NCI-H524 treated with DMSO at 0.1 percent for 48 hours (cell line): ENCODE data around the gene SUSD3.
"Not testable (repeated sequence)": the region's sequence is repeated elsewhere in the genome, so short reads cannot be mapped to it uniquely, and the experiment has no call there.

Experiments used
- DNase-seq: peaks from one replicate; lab custom pipeline; 2025; lab: John Stamatoyannopoulos, UW

SUSD3 gene

GRCh38 chr9:93112116-93112863 lies 53.8 kb downstream of the SUSD3 start:
- DNase-seq, result no peak

- no peak for DNase-seq
Observed at GRCh38 chr9:93112864-93113389, 54.4 kb downstream of the SUSD3 start.

GRCh38 chr9:93114169-93114983 lies 55.9 kb downstream of the SUSD3 start:
- no peak for DNase-seq

DNA sequence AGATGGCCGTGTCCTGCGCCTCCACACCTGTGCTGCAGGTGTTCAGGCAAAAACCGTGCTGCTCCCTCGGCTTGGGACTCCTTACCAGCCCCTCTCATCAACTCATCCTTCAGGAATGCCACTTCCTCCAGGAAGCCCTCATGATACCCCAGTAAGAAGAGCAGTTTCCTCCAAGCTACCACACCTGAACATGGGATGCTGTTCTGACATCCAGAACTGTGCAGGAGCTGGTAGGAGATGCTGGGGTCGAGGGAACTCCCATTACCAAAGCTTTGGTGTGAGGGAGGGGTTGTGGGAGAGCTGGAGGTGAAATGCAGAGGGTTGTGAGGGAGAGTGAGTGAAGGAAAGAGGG lies 56.5 kb downstream of the SUSD3 start:
- DNase-seq, result no peak

DNA sequence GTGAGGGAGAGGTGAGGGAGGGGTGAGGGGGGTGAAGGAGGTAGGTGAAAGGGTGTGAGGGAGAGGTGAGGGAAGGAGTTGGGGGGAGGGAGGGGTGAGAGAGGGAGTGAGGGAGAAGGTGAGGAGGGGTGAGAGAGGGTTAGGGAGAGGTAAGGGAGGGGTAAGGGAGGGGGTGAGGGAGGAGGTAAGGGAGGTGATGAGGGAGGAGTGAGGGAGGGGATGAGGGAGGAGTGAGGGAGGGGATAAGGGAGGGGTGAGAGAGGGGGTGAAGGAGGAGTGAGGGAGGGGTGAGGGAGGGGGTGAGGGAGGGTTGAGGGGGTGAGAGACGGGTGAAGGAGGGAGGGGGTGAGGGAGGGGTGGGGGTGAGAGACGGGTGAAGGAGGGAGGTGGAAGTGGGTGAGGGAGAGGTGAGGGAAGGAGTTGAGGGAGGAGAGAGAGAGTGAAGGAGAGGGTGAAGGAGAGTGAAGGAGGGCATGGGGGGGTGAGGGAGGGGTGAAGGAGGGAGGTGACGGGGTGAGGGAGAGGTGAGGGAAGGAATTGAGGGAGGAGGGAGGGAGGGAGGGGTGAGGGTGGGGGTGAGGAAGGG lies 57.1 kb downstream of the SUSD3 start:
- DNase-seq, result no peak

DNA sequence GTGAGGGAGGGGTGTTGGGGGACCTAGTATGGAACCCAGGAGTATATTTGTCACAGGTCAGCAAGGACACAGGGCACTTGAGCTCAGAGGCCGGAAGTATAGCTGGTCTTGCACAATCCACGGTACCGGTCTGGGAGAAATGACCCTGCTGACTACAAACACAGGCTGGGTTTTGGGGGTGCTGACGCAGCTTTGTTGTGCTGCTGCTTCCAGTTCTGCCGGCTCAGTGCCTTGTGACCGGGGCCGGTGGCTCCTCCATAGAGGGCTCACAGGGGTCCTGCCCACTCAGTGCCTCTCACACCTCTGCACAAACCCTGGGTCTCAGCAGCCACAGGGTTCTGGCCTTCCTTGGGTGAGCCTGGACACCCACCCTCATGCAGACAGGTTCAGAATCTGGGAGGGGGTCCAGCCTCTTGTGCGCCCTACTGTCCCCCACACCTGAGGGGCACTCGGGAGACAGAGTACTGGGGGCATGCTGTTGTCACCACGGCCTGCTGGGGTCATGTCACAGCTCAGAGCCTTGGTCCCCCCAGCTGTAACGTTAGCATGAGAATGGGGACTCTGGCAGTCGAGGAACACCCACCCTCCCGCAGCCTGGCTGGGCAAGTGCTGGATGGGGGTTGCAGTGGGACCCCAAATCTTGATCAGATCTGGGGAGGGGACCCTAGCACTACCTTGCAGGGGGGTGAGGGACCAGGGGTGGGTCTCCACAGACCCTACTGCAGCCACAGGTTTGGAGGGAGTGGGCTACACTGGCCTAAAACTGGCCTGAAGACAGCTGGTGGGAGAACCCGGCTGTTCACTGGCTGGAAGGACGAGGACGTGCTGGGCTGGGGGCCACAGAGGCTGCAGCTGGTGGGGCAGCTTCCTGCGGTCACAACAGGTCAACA lies 57.8 kb downstream of the SUSD3 start:
- DNase-seq, result no peak

- DNase-seq, result not testable (repeated sequence)
Observed at GRCh38 chr9:93117521-93117920, 59.0 kb downstream of the SUSD3 start.

DNA sequence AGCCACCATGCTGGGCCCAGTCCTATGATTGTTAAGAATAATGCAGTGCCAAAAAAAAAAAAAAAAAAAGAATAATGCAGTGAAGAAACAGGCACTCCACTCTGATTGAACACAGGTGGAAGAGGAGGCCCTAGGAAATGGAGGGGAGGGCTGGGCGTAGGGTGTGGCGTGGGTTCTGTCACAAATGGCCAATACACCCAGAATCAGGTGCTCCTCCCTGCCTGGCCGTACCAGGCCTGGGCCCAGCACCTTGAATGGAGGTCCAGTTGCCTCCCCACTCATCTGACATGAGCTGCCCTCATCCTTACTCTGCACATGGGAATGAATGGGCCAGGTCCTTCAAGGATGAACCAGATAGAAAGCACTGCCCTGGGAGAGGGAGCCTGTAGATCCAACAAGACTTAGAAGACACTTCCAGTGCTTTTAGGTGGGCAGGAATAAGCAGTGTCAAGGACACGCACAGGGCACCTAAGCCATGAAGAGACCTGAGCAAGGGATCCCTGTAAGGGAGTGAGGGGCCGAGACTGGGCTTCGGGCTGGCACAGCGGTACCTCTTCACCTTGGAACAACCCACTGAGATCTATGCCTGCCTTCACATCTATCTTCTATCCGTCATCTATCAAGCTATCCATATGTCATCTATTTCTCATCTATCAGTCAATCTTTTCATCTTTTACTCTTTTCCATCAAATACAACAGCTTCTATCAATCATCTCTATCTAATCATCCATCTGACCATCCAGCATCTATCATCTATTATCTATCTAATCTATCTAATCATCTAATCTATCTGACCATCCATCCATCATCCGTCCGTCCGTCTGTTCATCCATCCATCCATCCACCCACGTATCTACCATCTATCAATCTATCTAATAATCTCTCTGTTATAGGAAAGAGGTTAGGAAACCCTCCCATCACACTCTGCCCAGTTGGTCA lies 59.7 kb downstream of the SUSD3 start:
- no peak for DNase-seq

GRCh38 chr9:93118863-93119702 lies 60.6 kb downstream of the SUSD3 start:
- DNase-seq, result no peak

GRCh38 chr9:93119703-93119952 lies 61.1 kb downstream of the SUSD3 start:
- DNase-seq, result no peak

DNA sequence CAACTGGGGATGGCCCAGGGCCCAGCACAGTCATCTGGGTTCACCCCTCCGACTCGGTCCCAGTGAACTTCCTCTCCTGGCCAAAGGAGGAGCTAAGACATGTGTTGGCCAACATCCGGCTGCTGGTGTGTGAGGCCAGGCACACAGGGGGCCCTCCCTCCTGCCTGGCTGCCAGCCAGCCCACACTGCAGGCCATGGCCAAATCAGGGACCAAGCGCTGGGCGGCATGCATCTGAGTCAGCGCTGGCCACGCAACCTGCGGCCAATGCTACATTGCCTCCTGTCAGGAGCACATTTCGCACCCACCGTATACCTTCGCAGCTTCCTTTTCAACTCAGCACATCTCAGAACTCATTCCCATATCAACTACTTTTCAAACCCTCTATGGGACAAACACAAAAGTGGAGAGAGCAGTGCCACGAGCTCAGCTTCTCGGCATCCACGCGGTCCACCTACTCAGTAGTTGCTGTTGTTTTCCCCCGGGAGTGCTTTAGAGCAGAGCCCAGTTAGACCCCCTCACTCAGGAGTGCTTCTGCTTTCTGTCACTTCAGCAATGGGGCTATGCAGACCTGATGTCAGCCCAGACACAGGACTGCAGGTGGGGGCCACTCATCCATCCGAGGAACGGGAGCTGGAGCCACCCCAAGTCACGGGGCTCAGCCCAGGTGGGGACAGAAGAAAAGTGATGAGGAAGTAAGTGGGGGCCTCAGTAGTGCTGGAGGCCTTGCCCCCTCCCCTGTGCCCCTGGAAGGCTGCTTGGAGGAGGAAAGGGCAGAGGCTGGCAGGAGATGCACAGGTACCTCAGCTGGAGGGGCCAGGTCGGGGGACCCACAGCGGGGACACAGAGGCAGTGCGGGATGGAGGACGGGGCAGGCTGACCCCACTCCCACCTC lies 61.7 kb downstream of the SUSD3 start:
- no peak for DNase-seq

- DNase-seq, result no peak
Observed at GRCh38 chr9:93120846-93121315, 62.4 kb downstream of the SUSD3 start.

- no peak for DNase-seq
Observed at GRCh38 chr9:93121316-93122241, 63.1 kb downstream of the SUSD3 start.

DNA sequence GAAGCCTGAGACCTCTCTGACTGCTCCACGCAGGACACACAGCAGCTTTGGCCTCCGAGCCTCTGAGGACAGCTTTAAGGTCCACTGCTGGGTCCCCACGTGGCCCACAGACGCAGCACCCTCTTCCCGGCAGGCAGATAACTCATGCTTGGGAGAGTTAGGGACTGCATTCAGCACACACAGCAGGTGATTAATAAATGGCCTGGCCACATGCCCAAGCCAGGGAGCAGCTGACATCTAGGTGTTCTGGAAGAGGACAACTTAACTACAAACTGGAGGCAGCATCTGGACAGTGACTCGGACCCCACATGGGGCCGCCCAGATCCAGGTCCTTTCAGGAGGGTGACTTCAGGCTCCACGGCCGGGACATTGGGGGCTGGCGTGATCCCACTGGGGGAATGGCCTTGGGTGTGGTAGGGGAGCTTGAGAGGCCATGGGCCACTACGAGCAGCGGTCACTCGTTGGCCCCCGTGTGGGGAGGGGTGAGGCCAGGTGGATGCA lies 64.3 kb downstream of the SUSD3 start:
- DNase-seq, result no peak

- no peak for DNase-seq
Observed at GRCh38 chr9:93123561-93124283, 65.2 kb downstream of the SUSD3 start.

- no peak for DNase-seq
Observed at GRCh38 chr9:93124793-93125192, 66.3 kb downstream of the SUSD3 start.

DNA sequence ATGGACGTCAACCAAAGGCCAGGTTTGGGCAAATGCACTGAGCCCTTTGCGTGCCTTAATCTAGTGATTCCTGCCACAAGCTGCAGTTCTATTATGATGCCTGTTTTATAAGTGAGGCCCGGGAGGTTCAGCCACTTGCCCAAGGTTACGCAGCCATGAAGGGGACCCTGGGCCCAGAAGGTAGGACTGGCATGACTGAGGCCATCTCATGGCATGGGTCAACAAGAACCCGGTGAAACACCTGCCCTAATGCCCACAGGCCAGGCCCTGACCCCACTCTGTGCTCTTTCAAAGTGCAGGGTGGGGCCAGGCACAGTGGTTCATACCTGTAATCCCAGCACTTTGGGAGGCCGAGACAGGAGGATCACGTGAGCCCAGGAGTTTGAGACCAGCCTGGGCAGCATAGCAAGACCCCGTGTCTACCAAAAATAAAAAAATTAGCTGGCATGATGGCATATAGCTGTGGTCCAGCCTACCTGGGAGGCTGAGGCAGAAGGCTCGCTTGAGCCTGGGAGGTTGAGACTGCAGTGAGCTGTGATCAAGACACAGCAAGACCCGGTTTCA lies 66.9 kb downstream of the SUSD3 start:
- DNase-seq, result no peak
